ENCODE results near the gene PPP1R12B. TPM values are rescaled to one million over a fixed set of nuclear protein-coding genes. Genes with fewer than 3 reads are reported as not detected.
"Not testable (repeated sequence)": the region's sequence is repeated elsewhere in the genome, so short reads cannot be mapped to it uniquely, and the experiment has no call there.

The PPP1R12B gene
- total RNA-seq, 1 donor = 20.6 TPM

- H2AFZ ChIP-seq (ENCODE audit: low read length); H3K79me2 ChIP-seq (ENCODE audit: insufficient read depth, low read length); H3K9me3 ChIP-seq (ENCODE audit: low read depth, low read length); DNase-seq (ENCODE audit: insufficient read length, low spot score, missing footprints); H3K4me3 ChIP-seq (ENCODE audit: insufficient read depth, low read length); H4K20me1 ChIP-seq (ENCODE audit: insufficient read depth, low read length); H3K27ac ChIP-seq (ENCODE audit: low read depth, low read length); H3K36me3 ChIP-seq (ENCODE audit: insufficient read depth, low read length); H3K4me2 ChIP-seq (ENCODE audit: insufficient read depth, low read length); H3K27me3 ChIP-seq (ENCODE audit: insufficient read depth, low read length): not testable (repeated sequence)
- peaks cover 11% of the 10 kb centered on the region for H3K4me1 ChIP-seq (ENCODE audit: insufficient read depth, low read length)
Measured at GRCh38 chr1:202420422-202421094, 72.1 kb downstream of the PPP1R12B start.

GRCh38 chr1:202422709-202423108 is 74.2 kb downstream of the PPP1R12B start:
- not testable (repeated sequence) for H3K27ac ChIP-seq (ENCODE audit: low read depth, low read length); H3K4me2 ChIP-seq (ENCODE audit: insufficient read depth, low read length); H3K79me2 ChIP-seq (ENCODE audit: insufficient read depth, low read length); H3K4me3 ChIP-seq (ENCODE audit: insufficient read depth, low read length); H3K4me1 ChIP-seq (ENCODE audit: insufficient read depth, low read length); H4K20me1 ChIP-seq (ENCODE audit: insufficient read depth, low read length); H2AFZ ChIP-seq (ENCODE audit: low read length); H3K9me3 ChIP-seq (ENCODE audit: low read depth, low read length); DNase-seq (ENCODE audit: insufficient read length, low spot score, missing footprints); H3K36me3 ChIP-seq (ENCODE audit: insufficient read depth, low read length); H3K27me3 ChIP-seq (ENCODE audit: insufficient read depth, low read length)

- not testable (repeated sequence) for H3K36me3 ChIP-seq (ENCODE audit: insufficient read depth, low read length); H3K4me3 ChIP-seq (ENCODE audit: insufficient read depth, low read length); H3K27me3 ChIP-seq (ENCODE audit: insufficient read depth, low read length); H3K4me2 ChIP-seq (ENCODE audit: insufficient read depth, low read length); H4K20me1 ChIP-seq (ENCODE audit: insufficient read depth, low read length); DNase-seq (ENCODE audit: insufficient read length, low spot score, missing footprints); H3K27ac ChIP-seq (ENCODE audit: low read depth, low read length); H3K9me3 ChIP-seq (ENCODE audit: low read depth, low read length); H3K79me2 ChIP-seq (ENCODE audit: insufficient read depth, low read length); H3K4me1 ChIP-seq (ENCODE audit: insufficient read depth, low read length); H2AFZ ChIP-seq (ENCODE audit: low read length)
Measured at GRCh38 chr1:202424260-202424659, 75.8 kb downstream of the PPP1R12B start.

GRCh38 chr1:202430111-202430510 is 81.6 kb downstream of the PPP1R12B start:
- H3K4me1 ChIP-seq (ENCODE audit: insufficient read depth, low read length); H3K79me2 ChIP-seq (ENCODE audit: insufficient read depth, low read length); H4K20me1 ChIP-seq (ENCODE audit: insufficient read depth, low read length); H3K4me3 ChIP-seq (ENCODE audit: insufficient read depth, low read length); H3K27ac ChIP-seq (ENCODE audit: low read depth, low read length); H2AFZ ChIP-seq (ENCODE audit: low read length); H3K4me2 ChIP-seq (ENCODE audit: insufficient read depth, low read length); H3K9me3 ChIP-seq (ENCODE audit: low read depth, low read length); H3K27me3 ChIP-seq (ENCODE audit: insufficient read depth, low read length); DNase-seq (ENCODE audit: insufficient read length, low spot score, missing footprints): not testable (repeated sequence)
- peaks cover 23% of the 10 kb centered on the region for H3K36me3 ChIP-seq (ENCODE audit: insufficient read depth, low read length)

GRCh38 chr1:202432338-202432737 is 83.8 kb downstream of the PPP1R12B start:
- peaks cover 23% of the 10 kb centered on the region for H3K36me3 ChIP-seq (ENCODE audit: insufficient read depth, low read length)
- H3K4me2 ChIP-seq (ENCODE audit: insufficient read depth, low read length); H3K27ac ChIP-seq (ENCODE audit: low read depth, low read length); H3K4me3 ChIP-seq (ENCODE audit: insufficient read depth, low read length); H3K27me3 ChIP-seq (ENCODE audit: insufficient read depth, low read length); DNase-seq (ENCODE audit: insufficient read length, low spot score, missing footprints); H3K9me3 ChIP-seq (ENCODE audit: low read depth, low read length); H2AFZ ChIP-seq (ENCODE audit: low read length); H3K4me1 ChIP-seq (ENCODE audit: insufficient read depth, low read length); H4K20me1 ChIP-seq (ENCODE audit: insufficient read depth, low read length); H3K79me2 ChIP-seq (ENCODE audit: insufficient read depth, low read length): not testable (repeated sequence)

GRCh38 chr1:202433155-202434043 is 84.9 kb downstream of the PPP1R12B start:
- H3K4me1 ChIP-seq (ENCODE audit: insufficient read depth, low read length) = peaks cover 5% of the 10 kb centered on the region
- no peak for DNase-seq (ENCODE audit: insufficient read length, low spot score, missing footprints)
- H3K79me2 ChIP-seq (ENCODE audit: insufficient read depth, low read length) = no peaks in the 10 kb centered on the region
- peaks cover 23% of the 10 kb centered on the region for H3K36me3 ChIP-seq (ENCODE audit: insufficient read depth, low read length)
- no peak for TF ChIP-seq CTCF (IDR thresholded peaks at IDR 0.05; ENCODE audit: extremely low read depth, low read depth, low read length)
- H3K4me3 ChIP-seq (ENCODE audit: insufficient read depth, low read length) = no peak overlapping the region
- H2AFZ ChIP-seq (ENCODE audit: low read length) = no peak overlapping the region
- H3K4me2 ChIP-seq (ENCODE audit: insufficient read depth, low read length) = no peak overlapping the region
- no peaks in the 10 kb centered on the region for H4K20me1 ChIP-seq (ENCODE audit: insufficient read depth, low read length)
- H3K9me3 ChIP-seq (ENCODE audit: low read depth, low read length) = no peaks in the 10 kb centered on the region
- H3K27me3 ChIP-seq (ENCODE audit: insufficient read depth, low read length) = no peaks in the 10 kb centered on the region
- H3K27ac ChIP-seq (ENCODE audit: low read depth, low read length) = no peak overlapping the region

Data from osteoblast (primary cell).